Measurements from ENCODE around the gene UBE2Z. TPM values are rescaled to one million over a fixed set of nuclear protein-coding genes. Genes with fewer than 3 reads are reported as not detected.

Gene UBE2Z
- total and polyA plus RNA-seq, 5 donors, result 27.4 to 50.9 (median 42.5) TPM

- DNase-seq (no peak), ATAC-seq (no peak)
- no peaks in the 10 kb centered on the region for H3K27me3 ChIP-seq (ENCODE audit: control insufficient read depth, insufficient read depth)
- WGBS, result 91% methylated on average over 7 of the region's 7 CpGs
- no peaks in the 10 kb centered on the region for H3K9me3 ChIP-seq (ENCODE audit: control insufficient read depth, low read length)
- intact Hi-C loops (cut with DNase I), result no loop called here
- H3K4me3 ChIP-seq (ENCODE audit: low read length), result no peak overlapping the region
- no peak overlapping the region for H3K27ac ChIP-seq (ENCODE audit: low read length)
- H3K4me1 ChIP-seq (ENCODE audit: control insufficient read depth, insufficient read depth, low read length), result no peaks in the 10 kb centered on the region
Observed at GRCh38 chr17:48904428-48904827, 3.8 kb upstream of the UBE2Z start.

GRCh38 chr17:48905987-48906515 lies 2.2 kb upstream of the UBE2Z start:
- 82% methylated on average over 9 of the region's 9 CpGs for WGBS
- Histone ChIP-seq H3K4me1 (ENCODE audit: control insufficient read depth, insufficient read depth, low read length) (peaks cover 10% of the 10 kb centered on the region), H3K27me3 (ENCODE audit: control insufficient read depth, insufficient read depth) (no peaks in the 10 kb centered on the region), H3K27ac (ENCODE audit: low read length) (no peak overlapping the region), H3K4me3 (ENCODE audit: low read length) (no peak overlapping the region), H3K9me3 (ENCODE audit: control insufficient read depth, low read length) (no peaks in the 10 kb centered on the region)
- DNase-seq (no peak), ATAC-seq (no peak)
- intact Hi-C loops (cut with DNase I), result no loop called here

GRCh38 chr17:48907713-48908046 lies 527 bp upstream of the UBE2Z start:
- H3K4me1 ChIP-seq (ENCODE audit: control insufficient read depth, insufficient read depth, low read length), result peaks cover 10% of the 10 kb centered on the region
- no peaks in the 10 kb centered on the region for H3K27me3 ChIP-seq (ENCODE audit: control insufficient read depth, insufficient read depth)
- peak overlapping the region; percentile 93 for H3K4me3 ChIP-seq (ENCODE audit: low read length)
- DNase-seq, result no peak
- WGBS, result 39% methylated on average over 2 of the region's 2 CpGs
- intact Hi-C loops (cut with DNase I), result no loop called here
- H3K27ac ChIP-seq (ENCODE audit: low read length), result peak overlapping the region; percentile 81
- no peak for ATAC-seq
- H3K9me3 ChIP-seq (ENCODE audit: control insufficient read depth, low read length), result no peaks in the 10 kb centered on the region

GRCh38 chr17:48908853-48909394 lies 717 bp downstream of the UBE2Z start:
- peak; percentile 71 to 81 for ATAC-seq
- intact Hi-C loops (cut with DNase I), result no loop called here
- Histone ChIP-seq H3K4me3 (ENCODE audit: low read length) (peak overlapping the region; percentile 93), H3K4me1 (ENCODE audit: control insufficient read depth, insufficient read depth, low read length) (peaks cover 10% of the 10 kb centered on the region), H3K9me3 (ENCODE audit: control insufficient read depth, low read length) (no peaks in the 10 kb centered on the region), H3K27me3 (ENCODE audit: control insufficient read depth, insufficient read depth) (no peaks in the 10 kb centered on the region), H3K27ac (ENCODE audit: low read length) (peak overlapping the region; percentile 90)
- WGBS, result 1% methylated on average over 36 of the region's 36 CpGs
- DNase-seq, result peak; percentile 92 to 94 (median 92)

DNA sequence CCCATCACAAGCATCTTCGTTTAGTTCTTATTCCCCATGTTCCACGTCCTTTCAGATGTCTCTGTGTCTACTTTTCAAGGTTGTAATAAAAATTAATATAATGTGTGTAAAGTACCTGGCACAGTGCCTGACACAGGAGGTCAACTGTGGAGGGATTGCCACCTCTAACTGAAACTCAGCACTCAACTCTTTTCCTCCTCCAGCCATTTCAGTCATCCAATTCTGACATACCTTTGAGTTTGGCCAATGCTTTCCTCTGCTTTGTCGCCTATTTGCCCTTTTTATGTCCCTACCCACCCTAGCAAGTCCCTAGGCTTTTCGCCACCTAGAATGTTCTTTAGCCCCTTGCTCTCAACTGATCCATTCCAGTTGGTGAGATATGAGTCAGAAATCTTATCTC lies 1.6 kb downstream of the UBE2Z start:
- ATAC-seq (no peak), DNase-seq (no peak)
- H3K4me1 ChIP-seq (ENCODE audit: control insufficient read depth, insufficient read depth, low read length), result peaks cover 10% of the 10 kb centered on the region
- no peaks in the 10 kb centered on the region for H3K27me3 ChIP-seq (ENCODE audit: control insufficient read depth, insufficient read depth)
- H3K4me3 ChIP-seq (ENCODE audit: low read length), result peak overlapping the region; percentile 93
- 55% methylated on average over 4 of the region's 4 CpGs for WGBS
- intact Hi-C loops (cut with DNase I), result no loop called here
- H3K9me3 ChIP-seq (ENCODE audit: control insufficient read depth, low read length), result no peaks in the 10 kb centered on the region
- no peak overlapping the region for H3K27ac ChIP-seq (ENCODE audit: low read length)

- peaks cover 10% of the 10 kb centered on the region for H3K4me1 ChIP-seq (ENCODE audit: control insufficient read depth, insufficient read depth, low read length)
- no peak overlapping the region for H3K4me3 ChIP-seq (ENCODE audit: low read length)
- no peaks in the 10 kb centered on the region for H3K9me3 ChIP-seq (ENCODE audit: control insufficient read depth, low read length)
- ATAC-seq, result no peak
- H3K27me3 ChIP-seq (ENCODE audit: control insufficient read depth, insufficient read depth), result no peaks in the 10 kb centered on the region
- WGBS, result 37% methylated on average over 2 of the region's 2 CpGs
- no peak for DNase-seq
- no peak overlapping the region for H3K27ac ChIP-seq (ENCODE audit: low read length)
- intact Hi-C loops (cut with DNase I), result no loop called here
Observed at GRCh38 chr17:48910370-48910769, 2.2 kb downstream of the UBE2Z start.

DNA sequence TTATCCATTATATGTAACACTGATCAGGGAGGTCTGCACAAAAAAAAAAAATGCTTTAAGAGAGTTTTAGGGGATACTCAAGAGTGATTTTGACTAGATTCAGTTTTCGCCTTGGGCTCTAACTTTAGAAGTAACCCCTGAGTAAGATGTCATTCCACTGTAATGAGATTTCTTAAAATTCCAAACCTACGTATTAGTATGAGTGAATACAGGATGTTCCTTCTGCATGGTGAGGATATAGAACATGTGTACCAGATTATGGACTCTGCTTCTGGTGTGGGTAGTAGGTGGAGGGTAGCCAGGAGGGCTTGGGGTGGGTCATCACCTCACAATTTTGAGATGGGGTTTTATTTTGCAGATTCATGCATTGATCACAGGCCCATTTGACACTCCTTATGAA lies 4.3 kb downstream of the UBE2Z start:
- H3K27ac ChIP-seq (ENCODE audit: low read length), result no peak overlapping the region
- DNase-seq, result no peak
- ATAC-seq, result no peak
- peaks cover 10% of the 10 kb centered on the region for H3K4me1 ChIP-seq (ENCODE audit: control insufficient read depth, insufficient read depth, low read length)
- H3K9me3 ChIP-seq (ENCODE audit: control insufficient read depth, low read length), result no peaks in the 10 kb centered on the region
- WGBS, result 95% methylated on average over 2 of the region's 2 CpGs
- intact Hi-C loops (cut with DNase I), result no loop called here
- H3K27me3 ChIP-seq (ENCODE audit: control insufficient read depth, insufficient read depth), result no peaks in the 10 kb centered on the region
- no peak overlapping the region for H3K4me3 ChIP-seq (ENCODE audit: low read length)

GRCh38 chr17:48915459-48916282 lies 7.5 kb downstream of the UBE2Z start:
- 71% methylated on average over 5 of the region's 5 CpGs for WGBS
- H3K4me3 ChIP-seq (ENCODE audit: low read length), result no peak overlapping the region
- H3K9me3 ChIP-seq (ENCODE audit: control insufficient read depth, low read length), result no peaks in the 10 kb centered on the region
- peaks cover under 1% of the 10 kb centered on the region for H3K4me1 ChIP-seq (ENCODE audit: control insufficient read depth, insufficient read depth, low read length)
- H3K27ac ChIP-seq (ENCODE audit: low read length), result no peak overlapping the region
- DNase-seq (no peak), ATAC-seq (peak; percentile 44 to 67)
- no peaks in the 10 kb centered on the region for H3K27me3 ChIP-seq (ENCODE audit: control insufficient read depth, insufficient read depth)
- intact Hi-C loops (cut with DNase I), result no loop called here

- Histone ChIP-seq H3K9me3 (ENCODE audit: control insufficient read depth, low read length) (no peaks in the 10 kb centered on the region), H3K4me1 (ENCODE audit: control insufficient read depth, insufficient read depth, low read length) (no peaks in the 10 kb centered on the region), H3K4me3 (ENCODE audit: low read length) (no peak overlapping the region), H3K27ac (ENCODE audit: low read length) (no peak overlapping the region), H3K27me3 (ENCODE audit: control insufficient read depth, insufficient read depth) (no peaks in the 10 kb centered on the region)
- ATAC-seq (no peak), DNase-seq (no peak)
- intact Hi-C loops (cut with DNase I), result no loop called here
- 86% methylated on average over 4 of the region's 4 CpGs for WGBS
Observed at GRCh38 chr17:48925251-48925990, 17.2 kb downstream of the UBE2Z start.

GRCh38 chr17:48925991-48926342 lies 17.8 kb downstream of the UBE2Z start:
- H3K27ac ChIP-seq (ENCODE audit: low read length), result no peak overlapping the region
- H3K4me1 ChIP-seq (ENCODE audit: control insufficient read depth, insufficient read depth, low read length), result no peaks in the 10 kb centered on the region
- no peaks in the 10 kb centered on the region for H3K27me3 ChIP-seq (ENCODE audit: control insufficient read depth, insufficient read depth)
- WGBS, result 47% methylated on average over 3 of the region's 3 CpGs
- DNase-seq (no peak), ATAC-seq (no peak)
- H3K4me3 ChIP-seq (ENCODE audit: low read length), result no peak overlapping the region
- H3K9me3 ChIP-seq (ENCODE audit: control insufficient read depth, low read length), result no peaks in the 10 kb centered on the region
- intact Hi-C loops (cut with DNase I), result no loop called here

All from right cardiac atrium (tissue), 5 donors.